HG02884 (cell line): Measurements from ENCODE around the gene DCAF5.
"Not testable (repeated sequence)": the region's sequence is repeated elsewhere in the genome, so short reads cannot be mapped to it uniquely, and the experiment has no call there.

ENCODE experiments used
- ATAC-seq: cut with Tn5 transposase; IDR thresholded peaks from one replicate; pipeline ENCODE4 v1.9.1; 2021; ENCODE audit warnings: mild to moderate bottlenecking, moderate library complexity; ENCODE audit not compliant: unreplicated experiment

The DCAF5 gene

DNA sequence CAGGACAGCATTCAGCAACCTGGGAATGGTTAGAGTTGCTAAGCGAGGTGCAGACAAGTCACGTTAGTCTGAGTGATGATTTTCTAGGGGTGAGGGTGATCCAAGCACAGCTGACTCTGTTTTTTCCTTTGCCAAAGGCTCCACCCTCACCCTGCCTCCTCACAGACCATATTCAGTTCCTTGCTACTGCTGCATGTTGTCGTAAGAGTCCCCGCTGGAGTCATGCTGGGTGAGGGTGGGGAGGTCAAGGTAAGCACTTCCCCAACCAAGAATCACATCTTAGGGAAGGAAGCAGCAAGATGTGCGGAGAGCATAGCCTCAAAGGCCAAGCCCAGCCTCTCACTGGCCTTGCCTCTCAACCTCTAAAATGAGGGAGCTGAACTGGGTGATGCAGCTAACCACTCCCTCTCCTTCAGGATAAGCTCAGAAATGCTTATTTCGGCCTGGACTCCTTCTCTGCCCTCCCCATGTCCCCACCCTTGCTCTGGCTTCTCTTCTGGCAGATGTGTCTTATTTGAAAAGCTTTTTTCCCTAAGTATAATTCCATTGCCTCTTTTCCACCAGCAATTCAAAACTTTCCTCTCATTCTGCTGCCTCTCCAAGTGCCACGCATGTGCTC lies 107.0 kb downstream of the DCAF5 start:
- ATAC-seq = no peak

- no peak for ATAC-seq
Observed at GRCh38 chr14:69044965-69045555, 107.9 kb downstream of the DCAF5 start.

- ATAC-seq = no peak
Observed at GRCh38 chr14:69044296-69044695, 108.6 kb downstream of the DCAF5 start.

DNA sequence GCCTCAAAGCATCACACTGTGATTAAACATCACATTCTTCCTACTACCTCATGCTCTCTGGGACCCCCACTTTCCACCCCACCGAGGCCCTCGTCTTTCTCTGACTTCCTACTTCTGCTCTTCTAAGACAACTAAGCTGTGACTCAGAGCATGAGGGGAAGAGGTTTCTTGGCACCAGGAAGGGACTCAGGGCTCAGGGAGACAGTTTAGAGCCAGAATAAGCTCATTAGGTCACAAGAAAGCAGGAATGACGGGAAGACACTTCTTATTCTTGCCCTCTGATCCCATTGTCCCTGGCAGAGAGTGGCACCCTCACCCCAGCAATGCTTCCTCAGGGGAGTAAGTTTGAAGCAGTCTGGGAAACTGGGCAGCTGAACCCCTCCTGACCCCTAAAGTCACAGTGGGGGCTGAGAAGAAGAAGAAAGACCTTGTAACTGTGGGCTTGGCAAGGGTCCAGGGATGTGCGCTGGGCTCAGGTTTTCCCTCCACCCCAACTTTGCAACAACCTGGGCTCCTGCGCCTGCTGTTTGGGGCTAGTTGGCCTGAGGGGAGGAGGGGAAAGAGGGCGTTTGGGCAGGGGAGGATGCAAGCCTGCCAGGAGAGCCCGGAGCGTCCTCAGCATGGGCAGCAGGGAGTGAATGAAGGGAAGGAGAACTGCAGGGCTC lies 109.2 kb downstream of the DCAF5 start:
- ATAC-seq = no peak

GRCh38 chr14:69042787-69043444 lies 110.0 kb downstream of the DCAF5 start:
- ATAC-seq = no peak

DNA sequence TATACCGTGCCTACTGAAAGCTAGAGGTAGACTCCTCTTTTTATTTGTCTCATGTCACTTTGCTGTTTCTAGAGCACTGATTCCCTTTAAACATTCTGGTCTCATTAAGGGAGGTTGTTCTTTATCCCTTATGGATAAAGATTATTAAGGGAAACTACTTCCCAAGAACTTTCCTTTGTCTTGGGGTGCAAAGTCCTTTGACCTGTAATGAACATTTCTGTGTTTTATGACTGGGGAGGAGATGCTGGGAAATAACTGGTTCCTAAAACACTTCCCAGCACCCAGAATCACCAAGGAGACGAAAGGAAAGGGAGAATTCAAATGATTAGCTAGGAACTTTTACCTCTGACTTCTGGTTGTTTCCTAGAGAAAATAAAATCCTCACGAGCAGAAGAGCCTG lies 110.6 kb downstream of the DCAF5 start:
- no peak for ATAC-seq

GRCh38 chr14:69041783-69042182 lies 111.1 kb downstream of the DCAF5 start:
- no peak for ATAC-seq

DNA sequence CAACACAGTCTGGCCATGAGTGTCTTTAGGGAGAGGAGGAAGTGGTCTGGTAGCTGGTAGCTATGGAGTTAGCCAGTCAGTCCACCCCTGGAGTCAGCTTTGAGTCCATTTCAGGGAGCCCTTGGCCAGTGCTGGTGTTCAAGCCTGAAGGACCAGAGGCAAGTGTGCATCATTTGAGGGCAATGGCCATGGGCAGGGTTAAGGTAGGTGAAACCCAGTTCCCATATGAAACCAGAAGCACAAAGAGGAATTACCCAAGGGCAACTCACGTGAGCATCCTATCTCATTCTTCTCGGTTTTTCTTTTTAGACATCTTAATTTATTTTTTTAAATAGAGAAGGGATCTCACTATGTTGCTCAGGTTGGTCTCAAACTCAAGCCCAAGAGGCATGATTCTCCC lies 112.6 kb downstream of the DCAF5 start:
- ATAC-seq = no peak

DNA sequence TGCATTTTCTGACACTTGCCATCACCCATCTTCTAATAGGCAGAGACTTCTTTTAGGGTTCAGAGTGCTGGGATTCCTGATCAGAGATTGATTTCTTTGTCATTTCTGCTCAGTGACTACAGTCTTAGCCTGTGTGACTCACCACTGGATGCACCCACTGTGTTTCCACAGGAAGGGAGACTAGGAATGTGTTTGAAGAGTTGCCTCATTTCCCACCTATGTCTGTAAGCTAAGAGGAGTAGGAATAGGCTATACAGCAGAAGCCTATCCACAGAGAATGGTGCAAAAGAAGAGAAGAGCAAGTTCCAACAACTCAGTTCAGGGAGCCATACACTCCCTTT lies 113.7 kb downstream of the DCAF5 start:
- no peak for ATAC-seq

GRCh38 chr14:69038455-69039287 lies 114.2 kb downstream of the DCAF5 start:
- ATAC-seq = no peak

- ATAC-seq = no peak
Observed at GRCh38 chr14:69037790-69038454, 115.0 kb downstream of the DCAF5 start.

- no peak for ATAC-seq
Observed at GRCh38 chr14:69036757-69037506, 116.0 kb downstream of the DCAF5 start.

- no peak for ATAC-seq
Observed at GRCh38 chr14:69034612-69035262, 118.2 kb downstream of the DCAF5 start.

- no peak for ATAC-seq
Observed at GRCh38 chr14:69027242-69027913, 125.5 kb downstream of the DCAF5 start.

DNA sequence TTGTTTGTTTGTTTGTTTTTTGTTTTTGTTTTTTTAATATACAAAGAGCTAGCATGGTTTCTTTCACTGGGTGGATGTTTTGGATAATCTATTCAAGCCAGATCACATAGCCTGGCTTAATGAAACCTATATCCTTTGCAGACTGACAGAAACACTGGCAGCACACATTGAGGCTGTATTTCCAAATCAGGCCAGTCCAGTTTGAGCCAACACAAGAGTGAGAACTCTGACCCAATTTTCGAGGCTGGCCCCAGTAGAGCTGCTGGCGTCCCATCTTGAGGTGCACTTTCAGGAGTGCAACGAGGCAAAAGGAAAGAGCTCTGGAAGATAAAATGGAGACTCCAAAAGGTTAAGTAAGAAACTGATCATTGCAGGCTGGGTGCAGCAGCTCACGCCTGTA lies 129.9 kb downstream of the DCAF5 start:
- no peak for ATAC-seq

DNA sequence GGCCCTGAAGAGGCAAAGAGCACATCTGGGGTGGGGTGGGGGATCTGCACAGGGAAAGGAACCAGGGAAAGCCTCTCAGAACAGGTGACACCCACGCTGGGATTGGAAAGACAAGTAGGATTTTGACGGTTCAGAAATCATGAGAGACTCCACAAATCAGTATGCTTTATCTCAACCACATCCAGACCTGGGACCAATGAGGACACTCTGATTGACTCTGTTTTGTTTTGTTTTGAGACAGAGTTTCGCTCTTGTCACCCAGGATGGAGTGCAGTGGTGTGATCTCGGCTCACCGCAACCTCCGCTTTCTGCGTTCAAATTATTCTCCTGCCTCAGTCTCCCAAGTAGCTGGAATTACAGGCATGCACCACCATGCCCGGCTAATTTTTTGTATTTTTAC lies 130.8 kb downstream of the DCAF5 start:
- ATAC-seq = not testable (repeated sequence)

DNA sequence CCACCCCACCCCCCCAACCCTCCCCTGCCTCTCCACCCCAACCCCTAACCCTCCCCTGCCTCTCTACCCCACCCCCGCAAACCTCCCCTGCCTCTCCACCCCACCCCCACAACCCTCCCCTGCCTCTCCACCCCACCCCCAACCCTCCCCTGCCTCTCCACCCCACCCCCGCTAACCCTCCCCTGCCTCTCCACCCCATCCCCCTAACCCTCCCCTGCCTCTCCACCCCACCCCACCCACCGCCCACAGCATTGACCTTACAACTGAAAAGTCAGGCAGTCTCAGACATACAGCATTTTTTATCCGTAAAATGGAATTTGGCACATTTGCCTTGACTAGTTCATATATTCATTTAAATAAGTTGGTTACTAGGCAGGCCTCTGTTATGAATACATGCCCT lies 135.2 kb downstream of the DCAF5 start:
- no peak for ATAC-seq

- ATAC-seq = no peak
Observed at GRCh38 chr14:69014829-69015259, 138.1 kb downstream of the DCAF5 start.
